OCI-LY7 (cell line): ENCODE data around the gene ISCA1.

Experiments used
- EZH2phosphoT487 ChIP-seq: fragments of 200-600 bp; sonication (generic); IDR thresholded peaks from 2 replicates; pipeline ENCODE4 v1.6.1; 2018; ENCODE audit warnings: low read depth, borderline replicate concordance, mild to moderate bottlenecking, mixed run types, antibody characterized with exemption, low read length, moderate library complexity, mixed read lengths
- TF ChIP-seq, protein P1 (sequence below): fragments of 200-600 bp; sonication (generic); conservative IDR thresholded peaks from 2 replicates; pipeline ENCODE4 v1.5.1; 2014; ENCODE audit warnings: mild to moderate bottlenecking, antibody characterized with exemption, low read length, moderate library complexity, mixed read lengths

DNA sequence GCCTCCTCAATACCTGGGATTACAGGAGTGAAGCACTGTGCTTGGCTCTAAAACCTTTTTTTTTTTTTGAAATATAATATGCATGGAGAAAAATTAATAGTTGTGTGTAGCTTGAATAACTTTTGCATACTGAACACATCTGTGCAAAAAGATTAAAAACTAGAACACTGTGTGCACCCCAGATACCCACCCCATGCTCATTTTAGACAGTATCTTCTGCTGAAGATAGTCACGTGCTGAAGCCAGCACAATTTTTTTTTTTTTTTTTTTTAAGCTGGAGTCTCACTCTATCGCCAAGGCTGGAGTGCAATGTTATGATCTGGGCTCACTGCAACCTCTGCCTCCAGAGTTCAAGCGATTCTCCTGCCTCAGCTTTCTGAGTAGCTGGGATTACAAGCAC is 62.7 kb downstream of the ISCA1 start:
- TF ChIP-seq, protein P1, sequence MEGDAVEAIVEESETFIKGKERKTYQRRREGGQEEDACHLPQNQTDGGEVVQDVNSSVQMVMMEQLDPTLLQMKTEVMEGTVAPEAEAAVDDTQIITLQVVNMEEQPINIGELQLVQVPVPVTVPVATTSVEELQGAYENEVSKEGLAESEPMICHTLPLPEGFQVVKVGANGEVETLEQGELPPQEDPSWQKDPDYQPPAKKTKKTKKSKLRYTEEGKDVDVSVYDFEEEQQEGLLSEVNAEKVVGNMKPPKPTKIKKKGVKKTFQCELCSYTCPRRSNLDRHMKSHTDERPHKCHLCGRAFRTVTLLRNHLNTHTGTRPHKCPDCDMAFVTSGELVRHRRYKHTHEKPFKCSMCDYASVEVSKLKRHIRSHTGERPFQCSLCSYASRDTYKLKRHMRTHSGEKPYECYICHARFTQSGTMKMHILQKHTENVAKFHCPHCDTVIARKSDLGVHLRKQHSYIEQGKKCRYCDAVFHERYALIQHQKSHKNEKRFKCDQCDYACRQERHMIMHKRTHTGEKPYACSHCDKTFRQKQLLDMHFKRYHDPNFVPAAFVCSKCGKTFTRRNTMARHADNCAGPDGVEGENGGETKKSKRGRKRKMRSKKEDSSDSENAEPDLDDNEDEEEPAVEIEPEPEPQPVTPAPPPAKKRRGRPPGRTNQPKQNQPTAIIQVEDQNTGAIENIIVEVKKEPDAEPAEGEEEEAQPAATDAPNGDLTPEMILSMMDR: no peak
- no peak for TF ChIP-seq EZH2phosphoT487
